Gastroesophageal sphincter (tissue), 4 donors: ENCODE data around the gene GRIA3. TPM values are rescaled to one million over a fixed set of nuclear protein-coding genes. Genes with fewer than 3 reads are reported as not detected.

ENCODE experiments used
- ATAC-seq: fragments of 150-250 bp; one replicate; pipeline ENCODE4 v1.9.1; 2016; ENCODE audit warnings: mild to moderate bottlenecking, moderate library complexity
- H3K27ac ChIP-seq, 4 donors: fragments of 200-600 bp; sonication (generic) in 3 of 4; 1 replicate in 3 of 4; 2 replicates in 1 of 4; pipeline ENCODE4 v1.5.1; 2016 to 2019
- H3K27me3 ChIP-seq: fragments of 200-600 bp; sonication (generic); one replicate; pipeline ENCODE4 v1.5.1; 2019
- H3K36me3 ChIP-seq, 2 donors: fragments of 200-600 bp; sonication (generic); one replicate each; pipeline ENCODE4 v1.5.1; 2019; ENCODE audit warnings: control low read depth in 1 of 2
- H3K4me1 ChIP-seq, 3 donors: fragments of 200-600 bp; sonication (generic); 1 replicate in 2 of 3; 2 replicates in 1 of 3; pipeline ENCODE4 v1.5.1; 2016 to 2019; ENCODE audit warnings: control low read depth in 2 of 3
- H3K4me3 ChIP-seq, 2 donors: fragments of 200-600 bp; sonication (generic); one replicate each; pipeline ENCODE4 v1.5.1; 2019; ENCODE audit warnings: mild to moderate bottlenecking in 1 of 2, moderate library complexity in 1 of 2
- H3K9me3 ChIP-seq, 3 donors: fragments of 200-600 bp; sonication (generic); one replicate each; pipeline ENCODE4 v1.5.1; 2017 to 2019; ENCODE audit warnings: control low read depth in 2 of 3
- CTCF ChIP-seq, 4 experiments: fragments of 200-600 bp in 2 of 4; fragments of 450-650 bp in 2 of 4; sonication (generic) in 1 of 4; IDR thresholded peaks; one replicate each; pipeline ENCODE4 v1.5.1; 2017 to 2019; ENCODE audit warnings: antibody characterized with exemption in 4 of 4, mild to moderate bottlenecking in 2 of 4, moderate library complexity in 2 of 4
- EP300 ChIP-seq: sonication (generic); formaldehyde crosslinking; IDR thresholded peaks from one replicate; pipeline ENCODE4 v1.6.1; 2017; ENCODE audit warnings: antibody characterized with exemption, mild to moderate bottlenecking
- POLR2A ChIP-seq, 2 donors: fragments of 450-650 bp; IDR thresholded peaks; one replicate each; pipeline ENCODE4 v1.6.1; 2017; ENCODE audit warnings: antibody characterized with exemption in 2 of 2, mild to moderate bottlenecking in 2 of 2, moderate library complexity in 1 of 2
- POLR2AphosphoS5 ChIP-seq: sonication (generic); formaldehyde crosslinking; IDR thresholded peaks from one replicate; pipeline ENCODE4 v1.6.1; 2017; ENCODE audit warnings: antibody characterized with exemption
- WGBS, 2 donors: methylation state at CpG; one replicate each; pipeline ENCODE4 v1.1.5; 2018; ENCODE audit warnings: low coverage in 1 of 2; 5-methylcytosine and 5-hydroxymethylcytosine counted together
- total RNA-seq, 4 donors: library from RNA; depleted of rRNA; stranded (reverse); fragments of >200 nt; gene quantifications; one replicate each; pipeline ENCODE4 v1.1.0, GENCODE V29; 2016

Gene GRIA3
- total RNA-seq, 4 donors from 2014 or later, result 0.07 to 2.5 (median 1.1) TPM

- Histone ChIP-seq H3K27me3 (no peaks in the 10 kb centered on the region), H3K9me3 (no peaks in the 10 kb centered on the region), H3K4me1 (no peaks in the 10 kb centered on the region), H3K27ac (no peak overlapping the region), H3K36me3 (no peaks in the 10 kb centered on the region), H3K4me3 (no peak overlapping the region)
- TF ChIP-seq CTCF (IDR thresholded peaks at IDR 0.05), result no peak
- TF ChIP-seq POLR2AphosphoS5, result no peak
- no peak for TF ChIP-seq POLR2A (IDR thresholded peaks at IDR 0.05)
- no peak for TF ChIP-seq EP300
- ATAC-seq, result no peak
- 0 to 29% methylated on average over 1 of the region's 1 CpG for WGBS, 2 donors
Measured at GRCh38 chrX:123455693-123456092, 271.6 kb downstream of the GRIA3 start.

- Histone ChIP-seq H3K4me3 (no peak overlapping the region), H3K9me3 (no peaks in the 10 kb centered on the region), H3K27ac (no peak overlapping the region), H3K4me1 (no peaks in the 10 kb centered on the region), H3K36me3 (no peaks in the 10 kb centered on the region), H3K27me3 (no peaks in the 10 kb centered on the region)
- TF ChIP-seq POLR2A (IDR thresholded peaks at IDR 0.05) (no peak), POLR2AphosphoS5 (no peak), EP300 (no peak), CTCF (IDR thresholded peaks at IDR 0.05) (no peak)
- WGBS, 2 donors, result 75 to 92% methylated on average over 5 to 7 of the region's 10 CpGs
- ATAC-seq, result no peak
Measured at GRCh38 chrX:123464709-123465108, 280.6 kb downstream of the GRIA3 start.

GRCh38 chrX:123468481-123468880 is 284.4 kb downstream of the GRIA3 start:
- Histone ChIP-seq H3K4me1 (no peaks in the 10 kb centered on the region), H3K4me3 (no peak overlapping the region), H3K9me3 (no peaks in the 10 kb centered on the region), H3K27ac (no peak overlapping the region), H3K36me3 (no peaks in the 10 kb centered on the region), H3K27me3 (no peaks in the 10 kb centered on the region)
- 57 to 80% methylated on average over 4 of the region's 4 CpGs for WGBS, 2 donors
- no peak for ATAC-seq
- TF ChIP-seq CTCF (IDR thresholded peaks at IDR 0.05) (no peak), POLR2AphosphoS5 (no peak), EP300 (no peak), POLR2A (IDR thresholded peaks at IDR 0.05) (no peak)

GRCh38 chrX:123475068-123475724 is 291.1 kb downstream of the GRIA3 start:
- H3K27ac ChIP-seq, result no peak overlapping the region
- H3K4me1 ChIP-seq, result no peaks in the 10 kb centered on the region
- no peak overlapping the region for H3K4me3 ChIP-seq
- no peaks in the 10 kb centered on the region for H3K27me3 ChIP-seq
- WGBS, 2 donors, result 6% methylated on average over 2 of the region's 2 CpGs; no CpG with 5 or more reads in 1 of the 2 donors
- H3K36me3 ChIP-seq, result no peaks in the 10 kb centered on the region
- no peak for ATAC-seq
- no peaks in the 10 kb centered on the region for H3K9me3 ChIP-seq
- no peak for TF ChIP-seq CTCF (IDR thresholded peaks at IDR 0.05)
- TF ChIP-seq POLR2AphosphoS5, result no peak
- no peak for TF ChIP-seq POLR2A (IDR thresholded peaks at IDR 0.05)
- TF ChIP-seq EP300, result no peak

GRCh38 chrX:123476611-123477219 is 292.6 kb downstream of the GRIA3 start:
- TF ChIP-seq CTCF (IDR thresholded peaks at IDR 0.05), result no peak
- TF ChIP-seq EP300, result no peak
- TF ChIP-seq POLR2AphosphoS5, result no peak
- no peak for TF ChIP-seq POLR2A (IDR thresholded peaks at IDR 0.05)
- Histone ChIP-seq H3K4me1 (peaks cover 0 to 2% (median 0%) of the 10 kb centered on the region in 3 donors), H3K9me3 (no peaks in the 10 kb centered on the region), H3K27ac (no peak overlapping the region), H3K36me3 (no peaks in the 10 kb centered on the region), H3K4me3 (no peak overlapping the region), H3K27me3 (no peaks in the 10 kb centered on the region)
- 27 to 63% methylated on average over 1 to 4 of the region's 5 CpGs for WGBS, 2 donors
- no peak for ATAC-seq
